Measurements from ENCODE around the gene VHLL. TPM values are rescaled to one million over a fixed set of nuclear protein-coding genes. Genes with fewer than 3 reads are reported as not detected.

The VHLL gene
- total and polyA plus RNA-seq, 2 donors (not counting 1 experiment from before 2014, with no cell fraction given), result not detected

DNA sequence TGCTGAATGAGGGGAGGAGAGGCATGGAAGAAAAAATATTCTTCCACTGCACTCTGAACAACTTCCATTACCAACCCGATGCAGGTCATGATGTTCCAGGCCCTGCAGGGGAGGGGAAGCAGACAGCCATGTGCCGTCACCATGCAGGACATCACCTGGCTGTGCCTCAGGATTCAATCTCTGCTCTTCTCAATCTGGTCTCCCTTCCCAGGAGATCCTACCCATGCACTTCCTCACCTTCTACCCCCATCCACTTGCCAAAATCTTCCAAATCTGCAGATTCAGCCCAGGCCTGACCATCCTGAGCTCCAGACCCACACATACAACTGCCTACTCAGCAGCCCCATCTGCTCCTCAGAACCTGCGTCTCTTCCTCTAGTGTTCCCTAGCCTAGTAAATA, 45.5 kb downstream of the VHLL start:
- Histone ChIP-seq H3K9me3 (ENCODE audit: control insufficient read depth, insufficient read depth, low read depth, low read length) (no peaks in the 10 kb centered on the region), H3K4me3 (replicated peaks in 1 of 4; ENCODE audit: control extremely low read depth in 1 of 4, insufficient read depth in 1 of 4, low read depth in 3 of 4, low read length in 4 of 4) (no peak overlapping the region), H3K27me3 (ENCODE audit: control insufficient read depth, insufficient read depth, low read length) (no peaks in the 10 kb centered on the region), H2AFZ (ENCODE audit: low read length) (no peak overlapping the region), H3K4me1 (ENCODE audit: control insufficient read depth, extremely low read depth, insufficient read depth, low read length) (no peaks in the 10 kb centered on the region), H3K79me2 (ENCODE audit: control insufficient read depth, insufficient read depth, low read length) (no peaks in the 10 kb centered on the region), H3K4me2 (ENCODE audit: extremely low read depth, insufficient read depth, low read length) (no peak overlapping the region), H3K9ac (ENCODE audit: insufficient read depth, low read length) (no peak overlapping the region), H4K20me1 (ENCODE audit: control insufficient read depth, extremely low read depth, insufficient read depth, low read length) (no peaks in the 10 kb centered on the region), H3K27ac (ENCODE audit: insufficient read depth, low read length) (no peak overlapping the region), H3K36me3 (ENCODE audit: control insufficient read depth, insufficient read depth, low read length) (peaks cover 24% of the 10 kb centered on the region)
- no peak for DNase-seq (ENCODE audit: low read depth in 2 of 2)
- TF ChIP-seq, protein P1, sequence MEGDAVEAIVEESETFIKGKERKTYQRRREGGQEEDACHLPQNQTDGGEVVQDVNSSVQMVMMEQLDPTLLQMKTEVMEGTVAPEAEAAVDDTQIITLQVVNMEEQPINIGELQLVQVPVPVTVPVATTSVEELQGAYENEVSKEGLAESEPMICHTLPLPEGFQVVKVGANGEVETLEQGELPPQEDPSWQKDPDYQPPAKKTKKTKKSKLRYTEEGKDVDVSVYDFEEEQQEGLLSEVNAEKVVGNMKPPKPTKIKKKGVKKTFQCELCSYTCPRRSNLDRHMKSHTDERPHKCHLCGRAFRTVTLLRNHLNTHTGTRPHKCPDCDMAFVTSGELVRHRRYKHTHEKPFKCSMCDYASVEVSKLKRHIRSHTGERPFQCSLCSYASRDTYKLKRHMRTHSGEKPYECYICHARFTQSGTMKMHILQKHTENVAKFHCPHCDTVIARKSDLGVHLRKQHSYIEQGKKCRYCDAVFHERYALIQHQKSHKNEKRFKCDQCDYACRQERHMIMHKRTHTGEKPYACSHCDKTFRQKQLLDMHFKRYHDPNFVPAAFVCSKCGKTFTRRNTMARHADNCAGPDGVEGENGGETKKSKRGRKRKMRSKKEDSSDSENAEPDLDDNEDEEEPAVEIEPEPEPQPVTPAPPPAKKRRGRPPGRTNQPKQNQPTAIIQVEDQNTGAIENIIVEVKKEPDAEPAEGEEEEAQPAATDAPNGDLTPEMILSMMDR (conservative IDR thresholded peaks at IDR 0.05 in 1 of 2, IDR thresholded peaks at IDR 0.05 in 1 of 2; ENCODE audit: low read depth in 1 of 2, low read length in 2 of 2), result no peak
- no peak for TF ChIP-seq EZH2 (IDR thresholded peaks at IDR 0.05; ENCODE audit: low read length, missing control alignments)

DNA sequence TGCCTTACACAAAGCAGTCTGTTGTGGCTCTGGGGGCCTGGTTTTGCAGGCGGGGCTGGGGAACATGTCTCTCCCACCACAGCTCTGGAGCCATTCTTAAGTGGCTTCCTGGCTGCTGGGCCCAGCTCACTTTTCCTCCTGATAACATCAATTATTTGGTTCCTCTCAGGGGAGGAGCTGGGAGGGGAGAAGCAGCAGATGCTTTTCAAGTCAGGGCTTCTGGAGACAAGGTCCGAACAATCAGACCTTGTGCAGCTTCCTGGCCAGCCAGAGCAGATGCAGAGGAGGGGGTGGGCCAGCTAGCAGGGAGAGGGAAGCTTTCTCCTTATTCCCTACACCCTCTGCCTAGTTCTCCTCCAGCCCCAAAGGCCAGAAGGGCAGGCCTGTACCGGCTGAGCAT, 47.6 kb downstream of the VHLL start:
- Histone ChIP-seq H3K27me3 (ENCODE audit: control insufficient read depth, insufficient read depth, low read length) (no peaks in the 10 kb centered on the region), H3K4me3 (replicated peaks in 1 of 4; ENCODE audit: control extremely low read depth in 1 of 4, insufficient read depth in 1 of 4, low read depth in 3 of 4, low read length in 4 of 4) (no peak overlapping the region), H3K9me3 (ENCODE audit: control insufficient read depth, insufficient read depth, low read depth, low read length) (no peaks in the 10 kb centered on the region), H2AFZ (ENCODE audit: low read length) (no peak overlapping the region), H3K4me2 (ENCODE audit: extremely low read depth, insufficient read depth, low read length) (no peak overlapping the region), H3K9ac (ENCODE audit: insufficient read depth, low read length) (no peak overlapping the region), H3K36me3 (ENCODE audit: control insufficient read depth, insufficient read depth, low read length) (peaks cover 15% of the 10 kb centered on the region), H3K4me1 (ENCODE audit: control insufficient read depth, extremely low read depth, insufficient read depth, low read length) (no peaks in the 10 kb centered on the region), H3K27ac (ENCODE audit: insufficient read depth, low read length) (no peak overlapping the region), H4K20me1 (ENCODE audit: control insufficient read depth, extremely low read depth, insufficient read depth, low read length) (no peaks in the 10 kb centered on the region), H3K79me2 (ENCODE audit: control insufficient read depth, insufficient read depth, low read length) (no peaks in the 10 kb centered on the region)
- DNase-seq (ENCODE audit: low read depth in 2 of 2), result no peak
- TF ChIP-seq, protein P1 (conservative IDR thresholded peaks at IDR 0.05 in 1 of 2, IDR thresholded peaks at IDR 0.05 in 1 of 2; ENCODE audit: low read depth in 1 of 2, low read length in 2 of 2), result no peak
- TF ChIP-seq EZH2 (IDR thresholded peaks at IDR 0.05; ENCODE audit: low read length, missing control alignments), result no peak

GRCh38 chr1:156249593-156249992, 49.5 kb downstream of the VHLL start:
- peaks cover 3% of the 10 kb centered on the region for H3K4me1 ChIP-seq (ENCODE audit: control insufficient read depth, extremely low read depth, insufficient read depth, low read length)
- DNase-seq (ENCODE audit: low read depth in 2 of 2), result no peak
- no peak overlapping the region for H3K9ac ChIP-seq (ENCODE audit: insufficient read depth, low read length)
- TF ChIP-seq EZH2 (IDR thresholded peaks at IDR 0.05; ENCODE audit: low read length, missing control alignments), result no peak
- TF ChIP-seq, protein P1 (conservative IDR thresholded peaks at IDR 0.05 in 1 of 2, IDR thresholded peaks at IDR 0.05 in 1 of 2; ENCODE audit: low read depth in 1 of 2, low read length in 2 of 2), result no peak
- H3K9me3 ChIP-seq (ENCODE audit: control insufficient read depth, insufficient read depth, low read depth, low read length), result no peaks in the 10 kb centered on the region
- H3K36me3 ChIP-seq (ENCODE audit: control insufficient read depth, insufficient read depth, low read length), result peaks cover 15% of the 10 kb centered on the region
- no peak overlapping the region for H3K4me3 ChIP-seq (replicated peaks in 1 of 4; ENCODE audit: control extremely low read depth in 1 of 4, insufficient read depth in 1 of 4, low read depth in 3 of 4, low read length in 4 of 4)
- no peak overlapping the region for H2AFZ ChIP-seq (ENCODE audit: low read length)
- H3K4me2 ChIP-seq (ENCODE audit: extremely low read depth, insufficient read depth, low read length), result no peak overlapping the region
- H3K27me3 ChIP-seq (ENCODE audit: control insufficient read depth, insufficient read depth, low read length), result peaks cover 10% of the 10 kb centered on the region
- H3K79me2 ChIP-seq (ENCODE audit: control insufficient read depth, insufficient read depth, low read length), result no peaks in the 10 kb centered on the region
- no peaks in the 10 kb centered on the region for H4K20me1 ChIP-seq (ENCODE audit: control insufficient read depth, extremely low read depth, insufficient read depth, low read length)
- no peak overlapping the region for H3K27ac ChIP-seq (ENCODE audit: insufficient read depth, low read length)

Other genes with a start within 250 kb of the VHLL start
- gene UBQLN4, start 245.5 kb downstream of the VHLL start, total RNA-seq, result 8.7 and 11.1 TPM in 2 replicates
- 12.5 and 26.0 TPM in 2 replicates for gene UBQLN4, start 245.5 kb downstream of the VHLL start, polyA plus RNA-seq
- 75.0 and 84.7 TPM in 2 replicates for gene LAMTOR2, start 244.5 kb downstream of the VHLL start, total RNA-seq
- 56.3 and 59.0 TPM in 2 replicates for gene LAMTOR2, start 244.5 kb downstream of the VHLL start, polyA plus RNA-seq
- not detected in 2 replicates for gene RAB25, start 238.1 kb downstream of the VHLL start, total RNA-seq
- not detected in 2 replicates for gene RAB25, start 238.1 kb downstream of the VHLL start, polyA plus RNA-seq
- 1.5 and 1.7 TPM in 2 replicates for gene MEX3A, start 216.8 kb downstream of the VHLL start, total RNA-seq
- 0.96 and 2.1 TPM in 2 replicates for gene MEX3A, start 216.8 kb downstream of the VHLL start, polyA plus RNA-seq
- 780 and 1,150 TPM in 2 replicates for gene LMNA, start 184.6 kb downstream of the VHLL start, total RNA-seq
- 613 and 813 TPM in 2 replicates for gene LMNA, start 184.6 kb downstream of the VHLL start, polyA plus RNA-seq
- gene SEMA4A, start 145.7 kb downstream of the VHLL start, total RNA-seq, result 0.77 and 0.99 TPM in 2 replicates
- gene SEMA4A, start 145.7 kb downstream of the VHLL start, polyA plus RNA-seq, result 0.24 and 0.27 TPM in 2 replicates
- gene SLC25A44, start 105.2 kb downstream of the VHLL start, total RNA-seq, result 5.4 and 8.4 TPM in 2 replicates
- 32.1 and 35.4 TPM in 2 replicates for gene SLC25A44, start 105.2 kb downstream of the VHLL start, polyA plus RNA-seq
- 21.6 and 24.1 TPM in 2 replicates for gene PMF1, start 86.3 kb downstream of the VHLL start, total RNA-seq
- gene PMF1, start 86.3 kb downstream of the VHLL start, polyA plus RNA-seq, result 46.8 and 57.6 TPM in 2 replicates
- gene BGLAP, start 57.1 kb downstream of the VHLL start, total RNA-seq, result 0.26 and 0.50 TPM in 2 replicates
- 0.12 and 0.34 TPM in 2 replicates for gene BGLAP, start 57.1 kb downstream of the VHLL start, polyA plus RNA-seq
- gene PAQR6, start 51.3 kb downstream of the VHLL start, total RNA-seq, result 0.26 and 0.33 TPM in 2 replicates
- gene PAQR6, start 51.3 kb downstream of the VHLL start, polyA plus RNA-seq, result 0.05 and 0.17 TPM in 2 replicates
- gene SMG5, start 16.5 kb downstream of the VHLL start, total RNA-seq, result 47.3 and 65.9 TPM in 2 replicates
- 18.6 and 21.6 TPM in 2 replicates for gene SMG5, start 16.5 kb downstream of the VHLL start, polyA plus RNA-seq
- gene TMEM79, start 15.0 kb downstream of the VHLL start, total RNA-seq, result 2.8 and 3.6 TPM in 2 replicates
- 1.1 and 1.5 TPM in 2 replicates for gene TMEM79, start 15.0 kb downstream of the VHLL start, polyA plus RNA-seq
- gene GLMP, start 3.6 kb downstream of the VHLL start, total RNA-seq, result 71.9 and 93.5 TPM in 2 replicates
- gene GLMP, start 3.6 kb downstream of the VHLL start, polyA plus RNA-seq, result 40.4 and 46.3 TPM in 2 replicates
- gene CCT3, start 39.0 kb upstream of the VHLL start, total RNA-seq, result 391 and 397 TPM in 2 replicates
- gene CCT3, start 39.0 kb upstream of the VHLL start, polyA plus RNA-seq, result 251 and 407 TPM in 2 replicates
- 0.50 TPM in 1 of 2 replicates, not detected in the other for gene TSACC, start 39.2 kb upstream of the VHLL start, total RNA-seq
- 0.50 and 0.54 TPM in 2 replicates for gene TSACC, start 39.2 kb upstream of the VHLL start, polyA plus RNA-seq
- not detected in 2 replicates for gene RHBG, start 69.9 kb upstream of the VHLL start, total RNA-seq
- gene RHBG, start 69.9 kb upstream of the VHLL start, polyA plus RNA-seq, result not detected in 2 replicates
- gene MEF2D, start 201.5 kb upstream of the VHLL start, total RNA-seq, result 4.6 and 9.9 TPM in 2 replicates
- gene MEF2D, start 201.5 kb upstream of the VHLL start, polyA plus RNA-seq, result 12.7 and 13.1 TPM in 2 replicates